Left forelimb (tissue), 1 donor: ENCODE results near the gene HNRNPUL1.
A peak's percentile ranks its signal among the peaks of the same experiment; 100 is the strongest.
"Not testable (repeated sequence)": the region's sequence is repeated elsewhere in the genome, so short reads cannot be mapped to it uniquely, and the experiment has no call there.

Experiments used
- DNase-seq: peaks from one replicate; pipeline ENCODE4 v3.0.0-alpha.2; 2018; ENCODE audit warnings: low spot score

HNRNPUL1 gene

GRCh38 chr19:41263850-41264580 is at the start of gene HNRNPUL1:
TSS of gene HNRNPUL1 (plus strand) at chr19:41264372. CDS start at chr19:41264504, 132 bp downstream.
- peak; percentile 100 for DNase-seq

DNA sequence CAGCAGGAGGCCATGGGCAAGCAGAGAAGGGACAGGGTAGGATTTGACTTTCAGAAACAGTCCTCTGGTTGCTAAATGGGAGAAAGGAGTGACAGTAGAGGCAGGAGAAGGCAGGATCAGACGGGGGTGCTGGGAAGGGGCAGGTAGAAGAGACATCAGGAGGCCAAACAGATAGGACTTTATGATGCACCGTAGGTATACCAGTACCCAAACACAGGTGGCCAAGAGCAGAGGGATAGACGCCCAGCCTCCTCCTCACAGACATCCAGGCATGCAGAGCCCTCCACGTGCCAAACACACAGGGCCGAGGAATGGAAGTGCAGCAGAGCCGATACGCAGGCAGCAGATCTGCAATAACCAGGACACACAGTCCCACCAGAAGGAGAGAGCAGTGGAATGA is 46.4 kb upstream of the HNRNPUL1 start:
- no peak for DNase-seq

DNA sequence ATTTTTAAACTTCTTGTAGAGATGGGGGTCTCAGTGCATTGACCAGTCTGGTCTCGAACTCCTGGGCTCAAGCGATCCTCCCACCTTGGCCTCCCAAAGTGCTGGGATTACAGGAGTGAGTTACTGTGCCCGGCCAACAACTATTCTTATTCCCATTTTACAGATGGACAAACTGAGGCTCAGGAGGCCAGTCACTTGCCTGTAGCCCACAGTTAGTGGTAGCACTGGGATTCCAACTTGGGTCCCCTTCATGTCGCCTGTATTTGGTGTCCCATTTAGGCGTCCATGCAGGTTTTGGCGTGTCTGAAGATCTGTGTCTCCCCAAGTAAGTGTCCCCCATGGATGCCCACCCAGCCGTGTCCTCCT is 45.9 kb upstream of the HNRNPUL1 start:
- DNase-seq, result no peak

DNA sequence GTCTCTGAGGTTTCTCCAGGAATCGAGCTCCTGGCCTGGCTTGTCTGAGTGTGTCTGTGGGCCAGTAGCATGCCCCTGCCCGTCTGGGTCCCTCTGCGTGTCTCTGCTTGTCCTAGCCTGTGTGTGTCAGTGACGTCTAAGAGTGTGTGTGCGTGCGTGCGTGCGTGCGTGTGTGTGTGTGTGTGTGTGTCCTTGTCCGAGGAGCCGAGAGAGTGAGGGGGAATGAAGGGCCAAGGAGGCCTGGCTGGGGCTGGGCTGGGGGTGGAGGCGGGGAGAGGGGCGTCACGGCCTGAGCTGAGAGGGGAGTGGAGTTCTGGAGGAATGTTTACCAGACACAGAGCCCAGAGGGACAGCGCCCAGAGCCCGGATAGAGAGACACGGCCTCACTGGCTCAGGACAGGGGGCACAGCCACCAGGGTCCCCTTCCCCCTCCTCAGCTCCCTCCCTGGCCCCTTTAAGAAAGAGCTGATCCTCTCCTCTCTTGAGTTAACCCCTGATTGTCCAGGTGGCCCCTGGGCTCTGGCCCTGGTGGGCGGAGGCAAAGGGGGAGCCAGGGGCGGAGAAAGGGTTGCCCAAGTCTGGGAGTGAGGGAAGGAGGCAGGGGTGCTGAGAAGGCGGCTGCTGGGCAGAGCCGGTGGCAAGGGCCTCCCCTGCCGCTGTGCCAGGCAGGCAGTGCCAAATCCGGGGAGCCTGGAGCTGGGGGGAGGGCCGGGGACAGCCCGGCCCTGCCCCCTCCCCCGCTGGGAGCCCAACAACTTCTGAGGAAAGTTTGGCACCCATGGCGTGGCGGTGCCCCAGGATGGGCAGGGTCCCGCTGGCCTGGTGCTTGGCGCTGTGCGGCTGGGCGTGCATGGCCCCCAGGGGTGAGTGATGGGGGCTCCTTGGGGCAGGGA is 45.3 kb upstream of the HNRNPUL1 start, which contains the start of gene AXL:
Gene AXL, plus strand, starts transcription at position 609 of the 893 bp plus-strand sequence. Its CDS starts 170 bp downstream, at position 779.
- peak; percentile 89 for DNase-seq

DNA sequence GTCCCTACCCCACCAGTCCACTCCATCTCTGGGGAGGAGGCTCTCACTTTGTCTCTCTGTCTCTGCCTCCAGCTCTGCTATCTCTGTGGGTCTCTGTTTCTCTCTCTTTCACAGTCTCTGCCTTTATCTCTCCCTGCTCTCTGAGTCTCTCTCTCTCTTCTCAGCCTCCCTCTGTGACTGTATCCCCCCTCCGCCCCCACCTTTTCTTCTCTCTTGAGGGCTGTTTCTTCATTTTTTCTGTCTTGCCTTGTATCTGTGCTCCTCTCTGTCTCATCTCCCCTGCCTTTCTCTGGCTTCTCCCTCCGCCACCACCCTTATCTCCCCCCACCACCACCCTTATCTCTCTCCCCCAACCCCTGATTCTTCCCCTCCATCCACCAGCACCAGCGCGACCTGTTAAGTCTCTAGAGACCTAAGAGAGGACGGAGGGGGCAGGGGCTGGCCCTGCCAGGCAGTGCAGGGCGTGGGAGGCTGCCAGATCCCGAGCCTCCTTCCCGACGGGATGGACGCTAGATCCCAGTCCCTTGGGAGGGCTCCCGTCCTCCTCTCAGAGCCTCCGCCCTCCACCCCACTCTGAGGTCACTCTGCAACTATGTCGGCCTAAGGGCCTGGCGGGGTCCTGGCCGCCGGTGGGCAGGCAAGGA is 44.1 kb upstream of the HNRNPUL1 start:
- no peak for DNase-seq

DNA sequence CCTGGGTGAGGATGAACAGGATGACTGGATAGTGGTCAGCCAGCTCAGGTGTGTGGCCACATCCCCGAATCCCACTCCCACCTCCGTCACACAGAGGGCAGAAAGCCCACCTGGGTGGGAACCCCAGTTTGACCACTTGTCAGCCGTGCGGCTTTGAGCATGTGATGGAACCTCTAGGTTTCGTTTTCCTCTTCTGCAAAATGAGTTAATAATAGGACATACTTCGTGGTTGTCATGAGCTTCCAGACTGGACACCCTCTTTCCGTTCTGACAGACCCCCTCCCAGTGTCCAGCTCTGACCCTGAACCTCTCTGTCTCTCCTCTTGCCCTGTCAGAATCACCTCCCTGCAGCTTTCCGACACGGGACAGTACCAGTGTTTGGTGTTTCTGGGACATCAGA is 43.4 kb upstream of the HNRNPUL1 start:
- DNase-seq, result no peak

- DNase-seq, result no peak
These were observed 42.5 kb upstream of the HNRNPUL1 start for GRCh38 chr19:41221514-41222205.

GRCh38 chr19:41222240-41222639 is 41.9 kb upstream of the HNRNPUL1 start:
- no peak for DNase-seq

DNA sequence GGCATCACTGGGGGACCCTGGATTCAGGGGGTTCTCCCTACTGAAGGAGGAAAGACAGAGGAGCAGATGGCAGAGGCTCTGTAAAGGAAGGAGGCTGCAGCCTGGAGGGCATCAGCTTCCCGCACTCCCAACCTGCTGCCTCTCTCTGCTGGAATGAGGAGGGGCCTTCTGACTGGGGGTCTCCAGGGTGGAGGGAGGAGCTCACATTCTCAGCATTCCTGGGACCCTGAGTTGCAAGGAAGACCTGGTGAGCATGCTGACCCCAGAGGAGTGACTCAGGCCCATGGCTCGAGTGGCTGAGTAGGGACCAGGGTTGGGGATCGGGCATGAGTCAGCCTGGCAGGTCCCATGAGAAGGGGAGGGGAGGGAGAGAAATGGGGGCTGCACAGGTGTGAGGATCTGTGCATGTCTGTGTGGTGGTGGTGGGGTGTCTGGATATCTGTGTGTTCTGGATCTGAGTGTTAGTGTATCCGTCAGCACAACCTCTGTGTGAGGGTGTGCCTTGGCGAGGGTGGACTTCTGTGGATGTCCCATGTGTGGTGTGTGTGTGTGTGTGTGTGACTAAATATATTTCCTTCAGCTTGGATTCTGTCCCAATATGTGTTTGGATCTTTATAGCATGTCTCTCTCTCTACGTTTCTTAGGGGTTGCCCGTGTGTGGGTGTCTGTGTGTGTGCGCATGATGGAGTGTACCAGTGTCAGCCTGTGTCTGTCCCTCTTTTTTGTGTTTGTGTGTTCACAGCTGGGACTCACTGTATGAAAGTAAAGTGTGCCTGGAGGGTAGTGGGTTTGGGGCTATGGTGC is 40.5 kb upstream of the HNRNPUL1 start:
- no peak for DNase-seq

- DNase-seq, result no peak
These were observed 39.5 kb upstream of the HNRNPUL1 start for GRCh38 chr19:41224632-41225031.

- DNase-seq, result no peak
These were observed 38.7 kb upstream of the HNRNPUL1 start for GRCh38 chr19:41225238-41226052.

DNA sequence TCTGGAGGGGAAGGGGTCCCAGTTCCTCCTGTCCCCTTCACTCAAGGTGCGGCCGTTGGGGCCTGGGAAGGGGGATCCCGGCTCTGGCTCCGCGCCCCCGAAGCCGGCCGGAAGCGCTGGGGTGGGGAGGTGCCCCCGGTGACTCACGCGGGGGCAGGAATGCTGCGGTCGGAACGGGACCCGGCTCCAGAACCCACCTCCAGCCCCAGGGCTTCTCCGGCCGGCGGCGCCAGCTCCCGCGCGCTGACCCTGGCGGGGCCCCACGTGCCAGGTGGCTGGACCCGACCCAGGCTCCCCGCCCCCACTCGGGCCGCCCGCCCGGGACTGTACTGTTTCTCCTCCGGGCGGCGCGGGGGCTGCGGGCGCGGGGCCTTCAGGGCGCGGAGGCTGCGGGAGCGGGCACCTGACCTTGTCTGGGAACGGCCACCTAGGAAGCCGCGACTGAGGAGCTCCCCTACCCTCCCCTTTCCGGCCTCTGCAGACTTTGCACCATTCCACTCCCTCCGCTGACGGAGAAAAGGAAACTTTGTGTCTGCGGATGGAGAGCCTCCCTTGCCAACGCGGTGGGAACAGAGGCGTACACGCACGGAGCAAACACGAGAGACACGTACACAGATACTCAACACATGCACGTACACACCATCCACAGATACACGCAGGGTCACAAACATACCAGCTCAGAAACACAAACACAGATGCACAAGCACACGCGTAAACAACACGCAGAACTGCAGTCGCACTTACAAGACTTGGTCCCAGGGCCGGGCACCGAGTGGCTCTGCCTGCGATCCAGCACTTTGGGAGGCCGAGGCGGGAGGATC is 37.9 kb upstream of the HNRNPUL1 start:
- DNase-seq, result peak; percentile 85

- DNase-seq, result no peak
These were observed 37.2 kb upstream of the HNRNPUL1 start for GRCh38 chr19:41226874-41227390.

DNA sequence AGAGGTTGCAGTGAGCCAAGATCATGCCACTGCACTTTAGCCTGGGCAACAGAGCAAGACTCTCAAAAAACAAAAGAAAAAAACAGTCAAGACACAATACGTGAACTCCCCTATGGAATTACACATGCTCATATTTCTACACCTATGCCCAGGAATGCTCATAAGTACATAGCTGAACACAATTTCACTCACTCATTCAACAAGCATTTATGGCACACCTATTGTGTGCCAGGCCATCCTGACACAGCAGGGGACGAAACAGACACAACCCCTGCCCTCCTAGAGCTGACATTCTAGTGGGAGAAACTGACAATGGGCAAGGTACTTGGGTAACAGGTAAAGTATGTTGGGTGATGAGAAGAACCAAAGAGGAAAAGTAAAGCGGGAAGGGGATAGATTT is 35.7 kb upstream of the HNRNPUL1 start:
- DNase-seq, result no peak

DNA sequence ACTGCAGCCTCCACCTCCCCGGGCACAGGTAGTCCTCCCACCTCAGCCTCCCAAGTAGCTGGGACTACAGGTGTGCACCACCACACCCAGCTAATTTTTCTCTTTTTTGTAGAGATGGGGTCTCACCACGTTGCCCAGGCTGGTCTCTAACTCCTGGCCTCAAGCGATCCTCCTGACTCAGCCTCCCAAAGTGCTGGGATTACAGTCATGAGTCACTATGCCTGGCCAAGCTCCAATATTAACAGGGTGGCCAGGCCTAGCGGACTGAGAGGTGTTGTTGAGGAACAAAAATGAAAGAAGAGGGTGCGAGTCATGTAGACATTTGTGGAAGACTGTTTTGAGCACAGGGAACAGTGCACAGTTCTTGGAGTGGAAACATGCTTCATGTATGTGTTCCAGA is 34.8 kb upstream of the HNRNPUL1 start:
- DNase-seq, result not testable (repeated sequence)

DNA sequence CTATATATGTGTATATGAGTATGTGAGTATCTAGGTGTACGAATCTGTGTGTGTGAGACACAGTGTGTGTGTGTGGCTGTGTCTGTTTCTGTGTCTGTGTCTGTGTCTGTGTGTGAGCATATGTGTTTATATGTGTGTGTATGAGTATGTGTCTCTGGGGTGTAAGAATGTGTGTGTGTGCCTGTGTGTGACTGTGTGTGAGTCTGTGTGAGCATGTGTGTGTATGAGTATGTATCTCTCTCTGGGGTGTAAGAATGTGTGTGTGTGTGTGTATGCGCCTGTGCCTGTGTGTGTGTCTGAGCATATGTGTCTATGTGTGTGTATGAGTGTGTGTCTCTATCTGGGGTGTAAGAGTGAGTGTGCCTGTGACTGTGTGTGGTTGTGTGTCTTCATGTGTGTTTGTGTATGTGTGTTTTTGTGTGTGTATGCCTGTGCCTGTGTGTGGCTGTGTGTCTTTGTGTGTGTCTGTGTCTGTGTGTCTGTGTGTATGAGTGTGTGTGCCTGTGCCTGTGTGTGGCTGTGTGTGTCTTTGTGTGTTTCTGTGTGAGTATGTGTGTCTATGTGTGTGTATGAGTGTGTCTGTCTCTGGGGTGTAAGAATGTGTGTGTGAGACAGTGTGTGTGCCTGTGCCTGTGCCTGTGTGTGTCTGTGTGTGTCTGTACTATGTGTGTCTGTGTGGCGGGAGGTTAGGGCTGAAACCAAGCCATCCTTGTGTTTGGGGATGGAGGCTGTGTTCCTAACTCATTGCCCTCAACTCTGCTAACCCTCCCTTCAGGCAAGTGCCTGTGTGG is 33.9 kb upstream of the HNRNPUL1 start:
- no peak for DNase-seq

DNA sequence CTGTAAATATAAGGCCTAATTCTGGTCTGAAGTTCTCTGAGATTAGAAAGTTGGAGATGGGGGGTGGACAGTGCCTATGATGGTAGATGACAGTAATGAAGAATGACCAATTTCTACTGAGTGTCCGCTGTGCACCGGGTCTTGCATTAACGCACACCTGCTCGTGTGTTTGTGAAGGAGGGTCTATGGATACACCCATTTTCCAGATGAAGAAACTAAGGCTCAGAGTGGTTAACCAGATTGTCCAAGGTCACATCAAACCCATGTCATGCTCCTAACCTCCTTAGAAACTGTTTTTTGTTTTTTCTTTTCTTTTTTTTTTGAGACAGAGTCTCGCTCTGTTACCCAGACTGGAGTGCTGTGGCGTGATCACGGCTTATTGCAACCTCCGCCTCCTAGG is 31.5 kb upstream of the HNRNPUL1 start:
- DNase-seq, result no peak

DNA sequence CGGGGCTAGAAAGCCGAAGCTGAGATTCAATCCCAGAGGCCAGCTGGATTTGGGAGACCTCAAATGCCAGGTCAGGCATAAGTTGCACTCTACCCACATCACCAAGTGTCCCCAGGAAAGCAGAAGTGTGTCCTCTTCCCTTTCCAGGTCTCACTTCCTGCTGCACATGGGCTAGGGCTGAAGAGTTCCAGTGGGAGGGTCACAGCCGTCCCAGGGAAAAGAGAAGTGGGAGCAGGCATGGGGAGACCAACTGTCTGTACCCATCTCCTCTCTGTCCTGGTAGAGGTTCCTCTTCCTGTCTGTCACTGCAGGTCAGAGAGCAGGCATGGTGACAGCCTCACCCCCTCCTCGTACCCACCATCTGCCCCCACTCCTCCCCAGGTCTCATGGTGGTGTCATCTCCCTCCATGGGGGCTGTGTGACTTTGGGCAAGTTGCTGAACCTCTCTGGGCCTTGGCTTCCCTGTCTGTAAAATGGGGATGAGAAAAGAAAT is 30.4 kb upstream of the HNRNPUL1 start:
- no peak for DNase-seq
